HG03025 (cell line): Measurements from ENCODE around the gene SLC6A13.
"Not testable (repeated sequence)": the region's sequence is repeated elsewhere in the genome, so short reads cannot be mapped to it uniquely, and the experiment has no call there.

Experiments
- ATAC-seq: cut with Tn5 transposase; IDR thresholded peaks from one replicate; pipeline ENCODE4 v1.9.1; 2021; ENCODE audit warnings: mild to moderate bottlenecking, moderate library complexity; ENCODE audit not compliant: unreplicated experiment, low FRiP score

Gene SLC6A13

DNA sequence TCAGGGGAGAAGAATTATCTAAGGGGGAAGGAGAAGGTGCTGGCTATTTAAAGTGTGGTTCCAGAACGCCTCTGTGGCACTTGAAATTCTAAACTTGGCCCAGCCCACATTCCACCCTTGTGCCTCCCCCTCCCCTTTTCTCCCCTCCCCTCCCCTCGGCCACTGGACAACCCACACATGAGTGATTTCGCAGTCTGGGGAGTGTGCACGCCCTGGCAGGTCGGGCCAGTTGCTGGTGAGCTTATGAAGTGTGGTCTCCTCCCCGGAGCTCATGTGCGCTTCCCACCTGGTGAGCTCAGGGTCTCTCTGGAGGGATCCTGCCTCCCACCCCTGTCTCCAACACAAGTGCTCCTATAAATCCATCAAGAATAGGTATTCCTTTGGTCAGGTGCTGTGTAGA lies at the start of gene SLC6A13:
Gene SLC6A13 (minus strand): TSS at position 20 of the 400 bp plus-strand sequence. CDS start 2,784 bp downstream, outside the sequence.
- no peak for ATAC-seq

DNA sequence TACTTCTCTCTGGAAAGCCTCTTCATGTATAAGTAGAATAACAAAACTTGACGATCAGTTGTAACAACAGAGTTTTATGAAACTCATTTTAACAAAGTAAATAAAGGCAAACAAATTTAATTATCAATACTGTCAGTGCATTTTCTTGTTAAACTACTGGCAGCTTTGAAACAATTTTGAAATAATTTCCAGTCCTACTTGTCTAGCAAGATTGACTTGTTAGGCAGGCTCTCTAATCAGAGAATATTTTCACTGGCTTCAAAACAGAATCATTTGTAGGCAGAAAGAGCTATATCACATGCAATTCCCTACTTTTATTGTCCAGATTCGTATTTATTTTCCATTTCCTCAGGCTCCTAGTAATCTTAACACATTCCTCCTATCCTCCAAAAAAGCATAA lies 45.9 kb upstream of the SLC6A13 start:
- ATAC-seq: no peak

DNA sequence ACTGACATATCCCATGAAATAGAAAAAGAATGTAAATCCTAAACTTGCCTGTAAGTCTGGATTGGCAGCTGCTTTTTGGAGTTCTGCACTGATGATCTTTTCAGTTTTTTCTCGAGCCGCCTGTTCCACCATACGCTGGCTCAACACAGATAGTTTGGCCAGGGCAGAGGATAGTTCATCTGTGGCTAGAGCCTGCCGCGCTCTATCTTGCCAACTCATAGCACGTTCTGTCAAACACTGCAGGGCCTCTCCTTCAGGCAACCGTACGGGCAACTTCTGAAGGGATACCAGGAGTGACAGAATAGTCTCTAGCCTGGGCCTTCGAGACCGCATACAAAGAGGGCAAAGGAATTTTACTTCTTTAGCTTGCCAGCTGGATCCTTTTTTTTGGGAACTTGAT lies 44.8 kb upstream of the SLC6A13 start:
- ATAC-seq: no peak

- ATAC-seq: no peak
Measured at GRCh38 chr12:304805-305204, 42.2 kb upstream of the SLC6A13 start.

DNA sequence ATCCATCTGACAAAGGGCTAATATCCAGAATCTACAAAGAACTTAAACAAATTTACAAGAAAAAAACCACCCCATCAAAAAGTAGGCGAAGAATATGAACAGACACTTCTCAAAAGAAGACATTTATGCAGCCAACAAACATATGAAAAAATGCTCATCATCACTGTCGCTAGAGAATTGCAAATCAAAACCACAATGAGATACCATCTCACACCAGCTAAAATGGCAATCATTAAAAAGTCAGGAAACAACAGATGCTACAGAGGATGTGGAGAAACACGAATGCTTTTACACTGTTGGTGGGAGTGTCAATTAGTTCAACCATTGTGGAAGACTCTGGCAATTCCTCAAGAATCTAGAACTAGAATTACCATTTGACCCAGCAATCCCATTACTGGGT lies 40.1 kb upstream of the SLC6A13 start:
- ATAC-seq: not testable (repeated sequence)

DNA sequence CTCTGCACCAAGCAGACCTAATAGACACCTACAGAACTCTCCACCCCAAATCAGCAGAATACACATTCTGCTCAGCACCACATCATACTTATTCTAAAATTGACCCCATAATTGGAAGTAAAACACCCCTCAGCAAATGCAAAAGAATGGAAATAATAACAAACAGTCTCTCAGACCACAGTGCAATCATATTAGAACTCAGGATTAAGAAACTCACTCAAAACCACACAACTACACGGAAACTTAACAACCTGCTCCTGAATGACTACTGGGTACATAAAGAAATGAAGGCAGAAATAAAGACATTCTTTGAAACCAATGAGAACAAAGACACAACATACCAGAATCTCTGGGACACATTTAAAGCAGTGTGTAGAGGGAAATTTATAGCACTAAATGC lies 37.5 kb upstream of the SLC6A13 start:
- ATAC-seq: not testable (repeated sequence)

DNA sequence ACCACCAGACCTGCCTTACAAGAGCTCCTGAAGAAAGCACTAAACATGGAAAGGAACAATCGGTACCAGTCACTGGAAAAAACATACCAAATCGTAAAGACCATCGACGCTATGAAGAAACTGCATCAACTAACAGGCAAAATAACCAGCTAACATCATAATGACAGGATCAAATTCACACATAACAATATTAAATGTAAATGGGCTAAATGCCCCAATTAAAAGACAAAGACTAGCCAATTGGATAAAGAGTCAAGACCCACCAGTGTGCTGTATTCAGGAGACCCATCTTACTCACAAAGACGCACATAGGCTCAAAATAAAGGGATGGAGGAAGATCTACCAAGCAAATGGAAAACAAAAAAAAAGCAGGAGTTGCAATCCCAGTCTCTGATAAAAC lies 36.9 kb upstream of the SLC6A13 start:
- not testable (repeated sequence) for ATAC-seq

DNA sequence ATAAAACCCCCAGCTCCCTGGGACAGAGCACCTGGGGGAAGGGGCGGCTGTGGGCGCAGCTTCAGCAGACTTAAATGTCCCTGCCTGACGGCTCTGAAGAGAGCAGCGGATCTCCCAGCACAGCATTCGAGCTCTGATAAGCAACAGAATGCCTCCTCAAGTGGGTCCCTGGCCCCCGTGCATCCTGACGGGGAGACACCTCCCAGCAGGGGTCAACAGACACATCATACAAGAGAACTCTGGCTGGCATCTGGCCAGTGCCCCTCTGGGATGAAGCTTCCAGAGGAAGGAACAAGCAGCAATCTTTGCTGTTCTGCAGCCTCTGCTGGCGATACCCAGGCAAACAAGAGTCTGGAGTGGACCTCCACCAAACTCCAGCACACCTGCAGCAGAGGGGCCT lies 35.4 kb upstream of the SLC6A13 start:
- not testable (repeated sequence) for ATAC-seq

DNA sequence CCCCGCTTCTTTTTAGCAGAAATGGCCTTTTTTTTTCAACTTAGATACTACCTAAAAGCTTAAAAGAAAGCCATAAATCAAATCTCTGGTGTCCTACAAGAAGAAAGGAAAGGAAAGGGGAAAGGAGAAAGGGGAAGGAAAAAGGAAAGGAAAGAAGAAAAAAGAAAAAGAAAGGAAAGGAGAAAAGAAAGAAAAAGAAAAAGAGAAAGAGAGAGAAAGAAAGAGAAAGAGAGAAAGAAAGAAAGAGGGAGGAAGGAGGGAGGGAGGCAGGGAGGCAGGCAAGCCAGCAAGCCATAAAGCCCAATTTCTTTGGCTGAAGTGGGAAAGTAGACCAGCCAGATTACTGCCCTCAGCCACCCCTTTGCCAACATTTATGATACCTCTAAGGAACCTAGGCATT lies 32.5 kb upstream of the SLC6A13 start:
- no peak for ATAC-seq

DNA sequence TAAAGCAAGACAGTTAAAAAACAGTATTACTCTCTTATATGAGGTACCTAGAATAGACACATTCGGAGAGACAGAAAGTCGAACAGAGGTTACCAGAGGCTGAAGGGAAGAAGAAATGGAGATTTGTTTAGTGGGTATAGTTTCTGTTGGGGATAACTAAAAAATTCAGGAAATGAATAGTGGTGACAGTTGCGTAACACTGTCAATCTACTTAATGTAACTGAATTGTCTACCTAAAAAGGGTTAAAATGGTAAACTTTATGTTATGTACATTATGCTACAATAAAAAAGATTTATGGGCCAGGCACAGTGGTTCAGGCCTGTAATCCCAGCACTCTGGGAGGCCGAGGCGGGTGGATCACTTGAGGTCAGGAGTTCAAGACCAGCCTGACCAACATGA lies 30.6 kb upstream of the SLC6A13 start:
- ATAC-seq: no peak

DNA sequence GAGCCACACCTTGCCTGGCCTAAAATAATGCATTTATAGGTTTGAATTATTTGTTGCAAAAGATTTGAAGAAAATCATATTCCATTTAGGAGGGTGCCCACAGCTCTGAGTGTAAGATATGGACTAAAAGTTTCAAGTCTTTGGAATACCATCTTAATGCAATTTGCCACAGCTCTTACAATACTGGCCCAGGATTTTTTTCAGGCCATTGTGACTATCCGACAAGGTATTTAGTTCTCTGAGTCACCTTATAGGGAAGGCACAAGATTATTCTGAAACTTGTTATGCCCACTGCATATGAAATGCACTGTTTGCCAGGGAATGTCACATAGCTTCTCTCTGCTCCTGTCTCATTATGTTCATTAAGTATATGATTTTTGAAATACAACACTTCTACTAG lies 29.6 kb upstream of the SLC6A13 start:
- no peak for ATAC-seq

GRCh38 chr12:291153-291723 lies 28.6 kb upstream of the SLC6A13 start:
- ATAC-seq: no peak

- no peak for ATAC-seq
Measured at GRCh38 chr12:288687-289086, 26.1 kb upstream of the SLC6A13 start.

DNA sequence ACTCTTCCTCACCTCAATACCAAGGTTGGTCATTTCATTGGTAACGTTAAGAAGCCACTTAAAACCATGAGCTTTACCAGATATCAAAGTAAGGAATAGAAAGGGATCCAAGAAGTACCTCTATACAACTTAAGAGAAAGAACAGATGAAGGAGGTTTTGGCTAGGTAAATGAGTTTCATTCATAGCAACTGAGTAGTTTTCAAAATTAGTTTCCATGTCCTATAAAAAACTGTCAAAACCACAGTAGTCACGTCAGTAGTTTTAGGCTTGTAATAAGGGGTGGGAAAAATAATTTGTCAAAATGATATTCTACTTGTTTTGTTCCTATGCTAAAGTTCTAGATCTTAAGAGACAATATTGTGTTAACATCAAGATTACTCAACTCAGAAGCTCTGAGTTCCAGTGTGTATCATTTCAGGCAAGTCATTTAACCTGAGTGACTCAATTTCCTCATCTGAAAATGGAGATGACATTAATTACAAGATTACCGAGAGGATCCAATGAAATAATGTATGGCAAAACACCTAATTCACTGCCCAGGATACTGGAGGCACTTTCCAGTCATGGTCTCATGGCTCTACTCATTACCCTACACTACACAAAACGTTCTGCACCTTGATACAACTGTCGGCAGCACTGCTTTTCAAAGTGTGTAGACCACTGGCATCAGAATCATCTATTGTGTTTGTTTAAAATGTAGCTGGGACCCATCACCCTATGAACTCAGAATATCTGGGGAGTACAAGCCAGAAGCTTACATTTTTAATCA lies 24.1 kb upstream of the SLC6A13 start:
- ATAC-seq: no peak

DNA sequence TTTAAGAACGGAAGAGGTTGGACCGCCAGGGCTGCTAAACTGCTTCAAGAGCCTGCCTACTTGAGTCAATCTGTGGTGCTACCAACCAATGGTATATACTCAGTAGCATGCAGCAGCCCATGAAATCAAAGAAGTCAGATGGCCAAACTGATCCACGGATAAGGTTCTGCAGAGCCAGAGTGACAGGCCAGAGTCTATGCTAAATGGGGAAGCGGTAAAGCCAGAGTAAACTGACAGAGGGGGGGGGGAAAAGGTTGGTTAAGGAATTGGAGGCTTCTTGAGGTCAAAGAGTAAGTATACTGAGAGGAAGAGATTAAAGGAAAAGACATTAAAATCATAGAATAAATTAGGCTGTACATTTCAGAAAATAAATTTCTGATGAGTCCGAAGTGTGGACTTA lies 15.4 kb upstream of the SLC6A13 start:
- ATAC-seq: no peak

DNA sequence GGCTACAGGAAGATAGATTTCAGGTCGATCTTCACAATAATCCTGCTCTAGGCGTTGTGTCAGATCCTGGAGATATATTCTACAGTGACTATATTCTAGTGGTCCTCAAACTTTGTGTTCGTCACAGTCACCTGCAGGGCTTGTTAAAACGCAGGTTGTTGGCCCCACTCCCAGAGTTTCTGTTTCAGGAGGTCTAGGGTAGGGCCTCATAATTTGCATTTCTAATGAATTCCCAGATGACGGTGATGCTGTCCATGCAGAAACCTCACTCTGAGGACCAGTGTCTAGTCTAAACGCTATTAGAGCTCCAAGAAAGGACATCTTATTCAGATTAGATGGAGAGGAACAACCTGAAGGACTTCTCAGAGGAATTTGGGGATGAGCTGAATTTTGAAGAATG lies 13.2 kb upstream of the SLC6A13 start:
- ATAC-seq: no peak

DNA sequence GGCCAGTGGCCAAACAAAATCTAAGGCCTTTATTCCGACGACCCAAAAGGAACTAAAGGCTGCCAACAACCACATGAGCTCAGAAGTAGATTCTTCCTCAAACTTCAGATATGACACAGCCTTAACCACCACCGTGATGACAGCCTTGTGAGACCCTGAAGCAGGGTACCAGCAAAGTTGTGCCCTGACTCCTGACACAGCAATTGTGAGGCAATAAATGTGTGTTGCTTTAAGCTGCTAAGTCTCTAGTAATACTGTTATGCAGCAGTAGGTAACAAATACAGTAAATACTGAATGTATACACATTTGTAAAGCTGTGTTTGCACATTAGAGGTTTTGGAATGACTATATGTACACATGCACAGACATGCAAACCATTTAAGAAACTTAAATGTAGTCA lies 10.7 kb upstream of the SLC6A13 start:
- ATAC-seq: no peak

DNA sequence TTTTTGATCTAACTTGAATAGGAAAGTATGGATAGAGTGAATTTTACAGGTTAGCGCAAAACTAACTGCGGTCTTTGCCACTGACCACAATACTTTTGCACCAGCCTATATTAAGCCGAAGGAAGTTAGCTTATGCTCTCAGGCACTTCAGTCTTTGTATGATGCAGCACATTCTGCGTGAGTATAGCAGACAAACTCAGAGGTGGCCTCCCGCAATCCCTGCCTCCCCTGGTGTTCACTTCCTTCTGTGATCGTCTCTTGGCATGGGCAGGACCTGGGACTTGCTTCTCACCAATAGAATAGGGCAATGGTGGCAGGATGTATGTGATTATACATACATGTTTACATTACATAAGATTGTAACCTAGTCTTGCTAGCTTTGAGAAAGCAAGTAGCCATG lies 10.3 kb upstream of the SLC6A13 start:
- no peak for ATAC-seq

DNA sequence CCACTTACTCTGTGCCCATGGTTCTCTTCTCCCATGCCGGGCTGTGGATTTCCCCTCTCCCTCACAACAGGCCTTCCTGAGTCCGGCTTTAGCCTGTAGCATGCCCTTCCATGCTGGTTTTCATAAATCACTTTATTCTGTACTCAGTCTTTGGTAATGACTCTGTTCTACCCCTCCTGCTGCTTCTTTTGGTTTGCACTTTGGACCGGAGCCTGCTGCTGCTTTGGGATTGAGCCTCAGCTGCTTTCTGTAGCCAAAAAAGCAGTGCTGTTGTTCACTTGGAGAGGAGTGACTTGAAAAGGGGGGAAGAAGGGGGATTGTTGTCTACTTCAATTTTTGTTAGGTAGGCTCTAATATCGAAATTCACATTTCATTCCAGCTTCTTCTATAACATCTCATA lies 8.5 kb upstream of the SLC6A13 start:
- ATAC-seq: no peak

DNA sequence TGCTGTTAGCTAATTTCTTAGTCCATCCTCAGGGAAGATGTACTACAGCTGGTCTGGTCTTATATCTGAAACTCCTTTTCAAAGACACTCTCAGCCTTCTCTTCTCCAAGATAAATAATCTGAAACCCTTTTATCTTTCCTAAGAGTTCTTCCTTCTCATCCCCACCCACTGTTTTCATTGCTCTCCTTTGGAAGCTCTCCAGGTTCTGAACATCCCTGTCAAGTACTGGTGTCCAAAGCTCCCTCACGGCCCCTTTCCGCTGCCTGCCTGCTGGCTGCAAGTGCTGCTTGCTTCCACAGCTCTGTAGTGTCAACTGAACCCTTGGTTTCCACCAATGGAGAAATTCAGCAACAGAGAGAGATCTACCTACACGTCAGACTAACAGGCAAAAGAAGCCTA lies 6.6 kb upstream of the SLC6A13 start:
- no peak for ATAC-seq

GRCh38 chr12:268483-268840 lies 5.8 kb upstream of the SLC6A13 start:
- ATAC-seq: no peak
